OCI-LY7 (cell line): ENCODE results near the gene GSG1L. TPM values are rescaled to one million over a fixed set of nuclear protein-coding genes. Genes with fewer than 3 reads are reported as not detected.

Experiments
- BruUV-seq: library from RNA; stranded (reverse); fragments of 400-500 nt; replicated peaks from 2 replicates; lab custom pipeline; 2021; lab: Mats Ljungman, UMichigan
- CTCF ChIA-PET: fragments of 300-600 bp; sonication (Branson Sonifier 250); formaldehyde crosslinking; loops from one replicate; lab custom pipeline; 2022; ENCODE audit warnings: antibody characterized with exemption; ENCODE audit not compliant: unreplicated experiment; lab: Charles Lee
- POLR2A ChIA-PET: fragments of 300-600 bp; sonication (Branson Sonifier 250); formaldehyde crosslinking; loops from one replicate; lab custom pipeline; 2022; ENCODE audit warnings: antibody characterized with exemption; lab: Charles Lee
- DNase-seq: peaks from one replicate; pipeline ENCODE4 v3.0.0-alpha.2; 2015; ENCODE audit warnings: low spot score
- H2AFZ ChIP-seq: fragments of 200-600 bp; sonication (generic), shearing (Covaris generic); 2 replicates; pipeline ENCODE4 v1.6.1; 2014; ENCODE audit warnings: mild to moderate bottlenecking, antibody characterized with exemption, low read length, moderate library complexity
- H3K27ac ChIP-seq: fragments of 200-600 bp; sonication (generic); 2 replicates; pipeline ENCODE4 v1.5.1; 2014; ENCODE audit warnings: mixed run types, low read depth, mild to moderate bottlenecking, moderate library complexity, low read length, inconsistent platforms; ENCODE audit not compliant: poor library complexity, severe bottlenecking
- H3K36me3 ChIP-seq: fragments of 200-600 bp; sonication (generic); 2 replicates; pipeline ENCODE4 v1.6.1; 2014; ENCODE audit warnings: mild to moderate bottlenecking, antibody characterized with exemption, low read length, moderate library complexity, mixed read lengths; ENCODE audit not compliant: insufficient read depth
- H3K4me1 ChIP-seq: fragments of 200-600 bp; sonication (generic); 2 replicates; pipeline ENCODE4 v1.5.1; 2014; ENCODE audit warnings: mild to moderate bottlenecking, low read length; ENCODE audit not compliant: insufficient read depth, poor library complexity, severe bottlenecking
- H3K4me2 ChIP-seq: fragments of 200-600 bp; sonication (generic); 2 replicates; pipeline ENCODE4 v1.6.1; 2014; ENCODE audit warnings: mild to moderate bottlenecking, low read length
- H3K4me3 ChIP-seq: fragments of 200-600 bp; sonication (generic); 2 replicates; pipeline ENCODE4 v1.5.1; 2014; ENCODE audit warnings: mild to moderate bottlenecking, low read depth, low read length; ENCODE audit not compliant: poor library complexity, severe bottlenecking
- H3K79me2 ChIP-seq: fragments of 200-600 bp; sonication (generic); 2 replicates; pipeline ENCODE4 v1.6.1; 2016; ENCODE audit warnings: low read depth, mild to moderate bottlenecking, low read length, moderate library complexity, mixed read lengths; ENCODE audit not compliant: insufficient read depth
- H3K9me2 ChIP-seq: fragments of 200-600 bp; sonication (generic); 2 replicates; pipeline ENCODE4 v1.6.1; 2016; ENCODE audit warnings: mild to moderate bottlenecking, low read length, mixed read lengths; ENCODE audit not compliant: insufficient read depth
- H3K9me3 ChIP-seq: fragments of 200-600 bp; sonication (generic); 2 replicates; pipeline ENCODE4 v1.6.1; 2014; ENCODE audit warnings: mild to moderate bottlenecking, mixed run types, low read length, mixed read lengths
- H4K20me1 ChIP-seq: fragments of 200-600 bp; sonication (generic); 2 replicates; pipeline ENCODE4 v1.6.1; 2014; ENCODE audit warnings: mild to moderate bottlenecking, antibody characterized with exemption, low read length, moderate library complexity, mixed read lengths; ENCODE audit not compliant: insufficient read depth
- CTCF ChIP-seq: fragments of 200-600 bp; sonication (generic); conservative IDR thresholded peaks from 2 replicates; pipeline ENCODE4 v1.5.1; 2014; ENCODE audit warnings: mild to moderate bottlenecking, antibody characterized with exemption, low read length, moderate library complexity, mixed read lengths
- EZH2phosphoT487 ChIP-seq: fragments of 200-600 bp; sonication (generic); IDR thresholded peaks from 2 replicates; pipeline ENCODE4 v1.6.1; 2018; ENCODE audit warnings: low read depth, borderline replicate concordance, mild to moderate bottlenecking, mixed run types, antibody characterized with exemption, low read length, moderate library complexity, mixed read lengths
- intact Hi-C: fragments of 100-400 bp; cut with micrococcal nuclease; formaldehyde crosslinking; loops from one replicate; pipeline ENCODE4 v1.10.0; 2022; ENCODE audit not compliant: unreplicated experiment
- total RNA-seq, 2 experiments: library from RNA; depleted of rRNA in 1 of 2; stranded (reverse); fragments of >200 nt in 1 of 2; shearing (Covaris generic) in 1 of 2; gene quantifications; 2 replicates each; pipeline ENCODE4 v1.2.3, GENCODE V29; 2014 to 2022

The GSG1L gene
- total RNA-seq, 2 experiments from 2014 or later, result not detected

- DNase-seq, result no peak
- no peak overlapping the region for H3K4me2 ChIP-seq
- H2AFZ ChIP-seq, result no peak overlapping the region
- no peak for TF ChIP-seq CTCF
- no peak for TF ChIP-seq EZH2phosphoT487
- ChIA-PET CTCF (no interaction called here), POLR2A (interaction anchor here (0.5 kb wide), 1 partner anchor 22 kb away, joined by 5 read pairs; no protein-coding TSS in a partner anchor)
- no TSS peak for BruUV-seq
- no peaks in the 10 kb centered on the region for H3K9me2 ChIP-seq
- intact Hi-C loops, result no loop called here
- H3K79me2 ChIP-seq, result no peaks in the 10 kb centered on the region
- no peaks in the 10 kb centered on the region for H3K9me3 ChIP-seq
- H3K4me1 ChIP-seq, result no peaks in the 10 kb centered on the region
- H3K36me3 ChIP-seq, result no peaks in the 10 kb centered on the region
- H3K4me3 ChIP-seq, result no peak overlapping the region
- no peak overlapping the region for H3K27ac ChIP-seq
- H4K20me1 ChIP-seq, result no peaks in the 10 kb centered on the region
These were observed 85.5 kb downstream of the GSG1L start for GRCh38 chr16:27977966-27978365.

GRCh38 chr16:27976990-27977389 is 86.5 kb downstream of the GSG1L start:
- H3K4me1 ChIP-seq, result no peaks in the 10 kb centered on the region
- H3K9me3 ChIP-seq, result no peaks in the 10 kb centered on the region
- H4K20me1 ChIP-seq, result no peaks in the 10 kb centered on the region
- POLR2A ChIA-PET, result no interaction called here
- CTCF ChIA-PET, result no interaction called here
- no peak for TF ChIP-seq EZH2phosphoT487
- TF ChIP-seq CTCF, result no peak
- no peaks in the 10 kb centered on the region for H3K79me2 ChIP-seq
- no peak for DNase-seq
- no peak overlapping the region for H3K4me2 ChIP-seq
- no peaks in the 10 kb centered on the region for H3K9me2 ChIP-seq
- no peak overlapping the region for H3K27ac ChIP-seq
- H3K4me3 ChIP-seq, result no peak overlapping the region
- no peaks in the 10 kb centered on the region for H3K36me3 ChIP-seq
- H2AFZ ChIP-seq, result no peak overlapping the region
- intact Hi-C loops, result no loop called here
- no TSS peak for BruUV-seq

GRCh38 chr16:27974896-27975540 is 88.5 kb downstream of the GSG1L start:
- intact Hi-C loops, result loop anchor here (5.0 kb wide), 1 partner anchor 242 kb away; no protein-coding TSS in a partner anchor
- Histone ChIP-seq H3K9me3 (no peaks in the 10 kb centered on the region), H3K79me2 (no peaks in the 10 kb centered on the region), H3K4me1 (no peaks in the 10 kb centered on the region), H3K9me2 (no peaks in the 10 kb centered on the region), H2AFZ (no peak overlapping the region), H3K27ac (no peak overlapping the region), H3K36me3 (no peaks in the 10 kb centered on the region), H3K4me2 (no peak overlapping the region), H4K20me1 (no peaks in the 10 kb centered on the region), H3K4me3 (no peak overlapping the region)
- no peak for DNase-seq
- ChIA-PET CTCF (no interaction called here), POLR2A (no interaction called here)
- BruUV-seq, result no TSS peak
- TF ChIP-seq EZH2phosphoT487 (no peak), CTCF (no peak)
